ENCODE data around the gene MLC1.

MLC1 gene

GRCh38 chr22:50121202-50121740 is 36.0 kb upstream of the MLC1 start:
- H3K4me3 ChIP-seq (ENCODE audit: low read depth, low read length): no peak overlapping the region
- no peak for TF ChIP-seq CTCF (IDR thresholded peaks at IDR 0.05; ENCODE audit: borderline replicate concordance, insufficient read depth, low read depth, low read length)

- no peak for TF ChIP-seq CTCF (IDR thresholded peaks at IDR 0.05; ENCODE audit: borderline replicate concordance, insufficient read depth, low read depth, low read length)
- H3K4me3 ChIP-seq (ENCODE audit: low read depth, low read length): no peak overlapping the region
Measured at GRCh38 chr22:50119768-50120251, 34.6 kb upstream of the MLC1 start.

- TF ChIP-seq CTCF (IDR thresholded peaks at IDR 0.05; ENCODE audit: borderline replicate concordance, insufficient read depth, low read depth, low read length): no peak
- no peak overlapping the region for H3K4me3 ChIP-seq (ENCODE audit: low read depth, low read length)
Measured at GRCh38 chr22:50119169-50119767, 34.0 kb upstream of the MLC1 start.

- no peak overlapping the region for H3K4me3 ChIP-seq (ENCODE audit: low read depth, low read length)
- no peak for TF ChIP-seq CTCF (IDR thresholded peaks at IDR 0.05; ENCODE audit: borderline replicate concordance, insufficient read depth, low read depth, low read length)
Measured at GRCh38 chr22:50118557-50119168, 33.4 kb upstream of the MLC1 start.

GRCh38 chr22:50118129-50118528 is 32.9 kb upstream of the MLC1 start:
- TF ChIP-seq CTCF (IDR thresholded peaks at IDR 0.05; ENCODE audit: borderline replicate concordance, insufficient read depth, low read depth, low read length): no peak
- no peak overlapping the region for H3K4me3 ChIP-seq (ENCODE audit: low read depth, low read length)

GRCh38 chr22:50117168-50117762 is 32.0 kb upstream of the MLC1 start:
- no peak for TF ChIP-seq CTCF (IDR thresholded peaks at IDR 0.05; ENCODE audit: borderline replicate concordance, insufficient read depth, low read depth, low read length)

More at GRCh38 chr22:50117168-50117762, 32.0 kb upstream of the MLC1 start:
- no peak overlapping the region for H3K4me3 ChIP-seq (ENCODE audit: low read depth, low read length)

Data from GM12875 (cell line).